BJ (cell line): Measurements from ENCODE around the gene FXYD6. TPM values are rescaled to one million over a fixed set of nuclear protein-coding genes. Genes with fewer than 3 reads are reported as not detected.
"Not testable (repeated sequence)": the region's sequence is repeated elsewhere in the genome, so short reads cannot be mapped to it uniquely, and the experiment has no call there.

Experiments
- CTCF ChIA-PET: fragments of 350-600 bp; formaldehyde crosslinking; extraction: SDS; loops from one replicate; lab custom pipeline; 2021; ENCODE audit warnings: antibody characterized with exemption, inconsistent platforms; lab: Yijun Ruan, JAX
- POLR2A ChIA-PET: fragments of 300-600 bp; sonication (Branson Sonifier 250); formaldehyde crosslinking; extraction: SDS; loops from one replicate; lab custom pipeline; 2021; ENCODE audit warnings: antibody characterized with exemption; lab: Charles Lee
- DNase-seq: peaks from one replicate; pipeline ENCODE4 v3.0.0-alpha.2; 2011; ENCODE audit warnings: low read depth
- H3K27me3 ChIP-seq: 2 replicates; pipeline ENCODE4 v1.6.0; 2011; ENCODE audit warnings: low read length; ENCODE audit not compliant: control insufficient read depth, insufficient read depth
- H3K36me3 ChIP-seq: 2 replicates; pipeline ENCODE4 v1.5.1; 2011; ENCODE audit warnings: low read length; ENCODE audit not compliant: control insufficient read depth, insufficient read depth
- H3K4me3 ChIP-seq: 2 replicates; pipeline ENCODE4 v1.5.1; 2011; ENCODE audit warnings: low read depth, mild to moderate bottlenecking, control low read depth, low read length
- CTCF ChIP-seq: IDR thresholded peaks from 2 replicates; pipeline ENCODE4 v1.5.1; 2011; ENCODE audit warnings: low read depth, mild to moderate bottlenecking, control low read depth, inconsistent platforms, low read length, moderate library complexity; ENCODE audit not compliant: insufficient read depth
- polyA minus RNA-seq: library from RNA; depleted of rRNA, polyadenylated mRNA; stranded (reverse); fragments of >200 nt; gene quantifications from 2 replicates; pipeline ENCODE4 v1.2.3, GENCODE V29; 2011; rRNA and poly(A)+ RNA removed
- polyA plus RNA-seq: library from polyadenylated mRNA; depleted of rRNA; stranded (reverse); fragments of >200 nt; gene quantifications from 2 replicates; pipeline ENCODE4 v1.2.3, GENCODE V29; 2011; rRNA removed

The FXYD6 gene
- polyA plus RNA-seq (not detected in 2 replicates), polyA minus RNA-seq (not detected in 2 replicates)

- ChIA-PET CTCF (interaction anchor here (0.6 kb wide), 1 partner anchor 129 kb away, joined by 3 read pairs; no protein-coding TSS in a partner anchor), POLR2A (no interaction called here)
- H3K4me3 ChIP-seq: no peak within 1 kb of the TSS
- H3K27me3 ChIP-seq: peaks cover 40% of the 10 kb centered on the region
- no peak for TF ChIP-seq CTCF
- no peaks in the 10 kb centered on the region for H3K36me3 ChIP-seq
- DNase-seq: no peak
Observed at GRCh38 chr11:117876341-117877119, at the start of gene FXYD6. TSS of gene FXYD6 (minus strand) at chr11:117876658. CDS start at chr11:117842776, 33,882 bp downstream.

GRCh38 chr11:117926166-117926565, 49.7 kb upstream of the FXYD6 start:
- CTCF ChIA-PET: interaction anchor here (1.4 kb wide), 1 partner anchor 10 kb away, joined by 3 read pairs; no protein-coding TSS in a partner anchor
- H3K36me3 ChIP-seq, H3K4me3 ChIP-seq, DNase-seq, POLR2A ChIA-PET, H3K27me3 ChIP-seq: not testable (repeated sequence)

GRCh38 chr11:117925198-117925925, 48.9 kb upstream of the FXYD6 start:
- TF ChIP-seq CTCF: no peak
- POLR2A ChIA-PET: no interaction called here
- CTCF ChIA-PET: interaction anchor here (1.4 kb wide), 1 partner anchor 9 kb away, joined by 3 read pairs; no protein-coding TSS in a partner anchor
- Histone ChIP-seq H3K4me3 (no peak overlapping the region), H3K27me3 (peaks cover 8% of the 10 kb centered on the region), H3K36me3 (no peaks in the 10 kb centered on the region)
- DNase-seq: no peak

- CTCF ChIA-PET: interaction anchor here (1.4 kb wide), 1 partner anchor 8 kb away, joined by 3 read pairs; no protein-coding TSS in a partner anchor
- DNase-seq: no peak
- no peak for TF ChIP-seq CTCF
Observed at GRCh38 chr11:117924631-117925170, 48.2 kb upstream of the FXYD6 start.

GRCh38 chr11:117923773-117924172, 47.3 kb upstream of the FXYD6 start:
- CTCF ChIA-PET: interaction anchor here (0.6 to 1.0 kb wide), 3 partner anchors 12 to 39 kb away, joined by 3 to 4 read pairs (median 4); no protein-coding TSS in a partner anchor
- H3K4me3 ChIP-seq: no peak overlapping the region
- no peaks in the 10 kb centered on the region for H3K36me3 ChIP-seq
- TF ChIP-seq CTCF: no peak
- H3K27me3 ChIP-seq: peaks cover 3% of the 10 kb centered on the region
- DNase-seq: no peak
- POLR2A ChIA-PET: no interaction called here

More at GRCh38 chr11:117924631-117925170, 48.2 kb upstream of the FXYD6 start:
- no peaks in the 10 kb centered on the region for H3K36me3 ChIP-seq
- H3K4me3 ChIP-seq: no peak overlapping the region
- peaks cover 8% of the 10 kb centered on the region for H3K27me3 ChIP-seq
- POLR2A ChIA-PET: no interaction called here
